ENCODE results near the gene KLHL29. TPM values are rescaled to one million over a fixed set of nuclear protein-coding genes. Genes with fewer than 3 reads are reported as not detected.

Gene KLHL29
- total RNA-seq, 2 donors from 2014 or later = 1.0 to 2.4 TPM

DNA sequence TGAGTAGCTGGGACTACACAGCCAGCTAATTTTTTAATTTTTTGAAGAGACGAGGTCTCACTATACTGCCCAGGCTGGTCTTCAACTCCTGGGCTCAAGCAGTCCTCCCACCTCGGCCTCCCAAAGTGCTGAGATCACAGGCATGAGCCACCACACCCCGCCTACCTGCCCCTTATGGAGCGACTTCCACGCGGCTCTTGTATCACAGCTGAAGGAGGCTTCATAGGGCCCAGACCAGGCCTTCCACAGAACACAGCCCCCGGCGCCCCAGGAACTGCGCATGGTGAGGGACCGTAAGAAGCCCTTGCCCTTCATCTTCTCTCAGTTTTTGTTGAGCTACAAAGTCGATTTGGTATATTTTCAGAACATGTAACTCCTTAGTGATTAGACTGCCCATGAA, 220.3 kb downstream of the KLHL29 start:
- DNase-seq = no peak
- TF ChIP-seq, protein P1, sequence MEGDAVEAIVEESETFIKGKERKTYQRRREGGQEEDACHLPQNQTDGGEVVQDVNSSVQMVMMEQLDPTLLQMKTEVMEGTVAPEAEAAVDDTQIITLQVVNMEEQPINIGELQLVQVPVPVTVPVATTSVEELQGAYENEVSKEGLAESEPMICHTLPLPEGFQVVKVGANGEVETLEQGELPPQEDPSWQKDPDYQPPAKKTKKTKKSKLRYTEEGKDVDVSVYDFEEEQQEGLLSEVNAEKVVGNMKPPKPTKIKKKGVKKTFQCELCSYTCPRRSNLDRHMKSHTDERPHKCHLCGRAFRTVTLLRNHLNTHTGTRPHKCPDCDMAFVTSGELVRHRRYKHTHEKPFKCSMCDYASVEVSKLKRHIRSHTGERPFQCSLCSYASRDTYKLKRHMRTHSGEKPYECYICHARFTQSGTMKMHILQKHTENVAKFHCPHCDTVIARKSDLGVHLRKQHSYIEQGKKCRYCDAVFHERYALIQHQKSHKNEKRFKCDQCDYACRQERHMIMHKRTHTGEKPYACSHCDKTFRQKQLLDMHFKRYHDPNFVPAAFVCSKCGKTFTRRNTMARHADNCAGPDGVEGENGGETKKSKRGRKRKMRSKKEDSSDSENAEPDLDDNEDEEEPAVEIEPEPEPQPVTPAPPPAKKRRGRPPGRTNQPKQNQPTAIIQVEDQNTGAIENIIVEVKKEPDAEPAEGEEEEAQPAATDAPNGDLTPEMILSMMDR (conservative IDR thresholded peaks at IDR 0.05) = no peak
- Mint-ChIP-seq H3K4me3 (no peak overlapping the region), H3K27ac (no peak overlapping the region), H3K4me1 (peaks cover 4% of the 10 kb centered on the region), H3K9me3 (no peaks in the 10 kb centered on the region), H3K27me3 (ENCODE audit: insufficient read depth) (no peaks in the 10 kb centered on the region), H3K36me3 (ENCODE audit: low read depth) (no peaks in the 10 kb centered on the region)
- no peaks in the 10 kb centered on the region for H3K9me3 ChIP-seq (ENCODE audit: control insufficient read depth, low read length)
- H3K9ac ChIP-seq (ENCODE audit: extremely low read depth, low read length, poor library complexity, severe bottlenecking) = no peak overlapping the region
- H3K36me3 ChIP-seq (ENCODE audit: control insufficient read depth, insufficient read depth, low read length) = no peaks in the 10 kb centered on the region
- WGBS, 2 experiments (ENCODE audit: insufficient coverage in 1 of 2, insufficient read length in 1 of 2) = 84 to 90% methylated on average over 9 to 11 of the region's 11 CpGs
- no peak overlapping the region for H3K4me3 ChIP-seq (ENCODE audit: low read length)
- no peak overlapping the region for H3K27ac ChIP-seq (ENCODE audit: low read depth, low read length)
- no peaks in the 10 kb centered on the region for H3K4me1 ChIP-seq (ENCODE audit: control insufficient read depth, insufficient read depth, low read length)
- no peaks in the 10 kb centered on the region for H3K27me3 ChIP-seq (ENCODE audit: control insufficient read depth, insufficient read depth, low read length, poor library complexity, severe bottlenecking)

DNA sequence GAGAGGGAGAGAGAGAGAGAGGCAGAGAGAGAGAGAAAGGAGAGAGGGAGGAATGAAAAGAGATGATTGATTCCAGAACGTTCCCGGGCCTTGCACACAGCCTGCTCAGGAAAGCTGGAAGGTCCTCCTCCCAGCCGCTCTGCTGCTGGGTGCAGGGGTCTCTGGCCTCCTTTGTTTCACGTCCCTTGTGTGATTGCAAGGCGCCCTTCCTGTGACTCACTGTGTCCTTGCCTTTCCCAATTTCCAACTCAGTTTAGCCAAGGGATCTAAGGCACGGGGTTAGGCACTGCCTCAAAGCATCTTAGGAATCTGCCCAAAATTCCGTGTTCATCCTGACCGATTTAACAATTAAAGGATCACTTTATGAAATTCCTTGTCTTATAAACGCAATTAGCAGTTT, 221.2 kb downstream of the KLHL29 start:
- Mint-ChIP-seq H3K27ac (no peak overlapping the region), H3K9me3 (peaks cover 4% of the 10 kb centered on the region)
- H3K4me1 ChIP-seq (ENCODE audit: control insufficient read depth, insufficient read depth, low read length) = no peaks in the 10 kb centered on the region

DNA sequence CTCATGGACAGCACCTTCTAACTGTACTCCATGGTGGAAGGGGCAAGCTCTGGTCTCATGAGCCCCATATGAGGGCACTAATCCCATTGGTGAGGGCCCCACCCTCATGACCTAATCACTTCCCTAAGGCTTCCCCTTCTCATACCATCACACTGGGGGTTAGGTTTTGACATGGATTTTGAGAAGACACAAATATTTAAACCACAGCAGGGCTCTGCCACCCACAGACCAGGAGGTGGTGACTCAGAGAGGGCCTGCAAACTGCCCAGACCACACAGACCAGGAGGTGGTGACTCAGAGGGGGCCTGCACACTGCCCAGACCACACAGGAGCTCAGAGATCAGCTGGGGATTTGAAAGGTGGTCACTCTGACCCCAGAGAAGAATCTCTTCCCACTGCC, 222.0 kb downstream of the KLHL29 start:
- H3K4me3 Mint-ChIP-seq = no peak overlapping the region
- H3K36me3 Mint-ChIP-seq (ENCODE audit: low read depth) = no peaks in the 10 kb centered on the region
- H3K9me3 Mint-ChIP-seq = peaks cover 11% of the 10 kb centered on the region
- H3K27me3 Mint-ChIP-seq (ENCODE audit: insufficient read depth) = no peaks in the 10 kb centered on the region
- no peaks in the 10 kb centered on the region for H3K36me3 ChIP-seq (ENCODE audit: control insufficient read depth, insufficient read depth, low read length)
- H3K27me3 ChIP-seq (ENCODE audit: control insufficient read depth, insufficient read depth, low read length, poor library complexity, severe bottlenecking) = no peaks in the 10 kb centered on the region
- peaks cover 10% of the 10 kb centered on the region for H3K9me3 ChIP-seq (ENCODE audit: control insufficient read depth, low read length)
- H3K4me1 Mint-ChIP-seq = peaks cover 4% of the 10 kb centered on the region
- no peak overlapping the region for H3K4me3 ChIP-seq (ENCODE audit: low read length)
- H3K4me1 ChIP-seq (ENCODE audit: control insufficient read depth, insufficient read depth, low read length) = no peaks in the 10 kb centered on the region
- H3K27ac ChIP-seq (ENCODE audit: low read depth, low read length) = no peak overlapping the region
- H3K9ac ChIP-seq (ENCODE audit: extremely low read depth, low read length, poor library complexity, severe bottlenecking) = no peak overlapping the region
- no peak for DNase-seq
- TF ChIP-seq, protein P1 (conservative IDR thresholded peaks at IDR 0.05) = no peak
- no peak overlapping the region for H3K27ac Mint-ChIP-seq

More for the DNA sequence above, 221.2 kb downstream of the KLHL29 start:
- no peaks in the 10 kb centered on the region for H3K27me3 ChIP-seq (ENCODE audit: control insufficient read depth, insufficient read depth, low read length, poor library complexity, severe bottlenecking)
- H3K36me3 ChIP-seq (ENCODE audit: control insufficient read depth, insufficient read depth, low read length) = no peaks in the 10 kb centered on the region
- H3K9me3 ChIP-seq (ENCODE audit: control insufficient read depth, low read length) = peaks cover 2% of the 10 kb centered on the region
- Mint-ChIP-seq H3K4me3 (no peak overlapping the region), H3K4me1 (peaks cover 4% of the 10 kb centered on the region), H3K36me3 (ENCODE audit: low read depth) (no peaks in the 10 kb centered on the region), H3K27me3 (ENCODE audit: insufficient read depth) (no peaks in the 10 kb centered on the region)
- 91 to 100% methylated on average over 5 to 9 of the region's 9 CpGs for WGBS, 2 experiments (ENCODE audit: insufficient coverage in 1 of 2, insufficient read length in 1 of 2)
- no peak overlapping the region for H3K9ac ChIP-seq (ENCODE audit: extremely low read depth, low read length, poor library complexity, severe bottlenecking)
- TF ChIP-seq, protein P1 (conservative IDR thresholded peaks at IDR 0.05) = no peak
- no peak overlapping the region for H3K4me3 ChIP-seq (ENCODE audit: low read length)
- H3K27ac ChIP-seq (ENCODE audit: low read depth, low read length) = no peak overlapping the region
- no peak for DNase-seq

Data from endodermal cell (in vitro differentiated cells).